Suprapubic skin (tissue), 3 donors: ENCODE data around the gene LIMA1.

Experiments
- EP300 ChIP-seq: sonication (generic); formaldehyde crosslinking; IDR thresholded peaks from one replicate; pipeline ENCODE4 v1.6.1; 2017; ENCODE audit warnings: antibody characterized with exemption
- POLR2A ChIP-seq, 2 donors: fragments of 450-650 bp; IDR thresholded peaks; one replicate each; pipeline ENCODE4 v1.6.1; 2017; ENCODE audit warnings: antibody characterized with exemption in 2 of 2, mild to moderate bottlenecking in 2 of 2, moderate library complexity in 2 of 2
- TF ChIP-seq, protein P1 (sequence below), 2 donors: fragments of 200-600 bp in 1 of 2; fragments of 450-650 bp in 1 of 2; sonication (generic) in 1 of 2; IDR thresholded peaks; one replicate each; pipeline ENCODE4 v1.5.1; 2016 to 2019; ENCODE audit warnings: antibody characterized with exemption in 2 of 2, mild to moderate bottlenecking in 1 of 2, moderate library complexity in 1 of 2

DNA sequence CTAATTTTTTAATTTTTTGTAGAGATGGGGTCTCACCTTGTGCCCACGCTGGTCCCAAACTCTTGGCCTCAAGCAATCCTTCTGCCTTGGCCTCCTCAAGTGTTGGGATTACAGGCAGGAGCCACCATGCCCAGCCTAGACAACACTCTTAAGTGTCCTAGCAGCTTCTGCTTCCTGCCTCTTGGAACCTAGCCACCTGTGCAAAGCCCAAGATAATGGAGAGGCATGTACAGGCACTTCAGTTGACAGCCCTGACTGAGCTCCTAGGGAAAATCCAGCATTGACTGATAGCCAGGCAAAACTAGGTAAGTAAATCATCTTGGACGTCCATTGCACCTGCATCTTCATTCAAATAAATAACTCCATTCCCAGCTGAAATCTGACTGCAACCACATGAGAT lies 155.8 kb downstream of the LIMA1 start:
- TF ChIP-seq, protein P1, sequence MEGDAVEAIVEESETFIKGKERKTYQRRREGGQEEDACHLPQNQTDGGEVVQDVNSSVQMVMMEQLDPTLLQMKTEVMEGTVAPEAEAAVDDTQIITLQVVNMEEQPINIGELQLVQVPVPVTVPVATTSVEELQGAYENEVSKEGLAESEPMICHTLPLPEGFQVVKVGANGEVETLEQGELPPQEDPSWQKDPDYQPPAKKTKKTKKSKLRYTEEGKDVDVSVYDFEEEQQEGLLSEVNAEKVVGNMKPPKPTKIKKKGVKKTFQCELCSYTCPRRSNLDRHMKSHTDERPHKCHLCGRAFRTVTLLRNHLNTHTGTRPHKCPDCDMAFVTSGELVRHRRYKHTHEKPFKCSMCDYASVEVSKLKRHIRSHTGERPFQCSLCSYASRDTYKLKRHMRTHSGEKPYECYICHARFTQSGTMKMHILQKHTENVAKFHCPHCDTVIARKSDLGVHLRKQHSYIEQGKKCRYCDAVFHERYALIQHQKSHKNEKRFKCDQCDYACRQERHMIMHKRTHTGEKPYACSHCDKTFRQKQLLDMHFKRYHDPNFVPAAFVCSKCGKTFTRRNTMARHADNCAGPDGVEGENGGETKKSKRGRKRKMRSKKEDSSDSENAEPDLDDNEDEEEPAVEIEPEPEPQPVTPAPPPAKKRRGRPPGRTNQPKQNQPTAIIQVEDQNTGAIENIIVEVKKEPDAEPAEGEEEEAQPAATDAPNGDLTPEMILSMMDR (IDR thresholded peaks at IDR 0.05), result no peak
- TF ChIP-seq POLR2A (IDR thresholded peaks at IDR 0.05), result no peak
- no peak for TF ChIP-seq EP300
